Loucy (cell line): Measurements from ENCODE around the gene CACNA1C.

Source experiments
- EZH2phosphoT487 ChIP-seq: fragments of 200-600 bp; IDR thresholded peaks from 2 replicates; pipeline ENCODE4 v1.6.1; 2018; ENCODE audit warnings: antibody characterized with exemption, mild to moderate bottlenecking, moderate library complexity, borderline replicate concordance
- TF ChIP-seq, protein P1 (sequence below): fragments of 200-600 bp; sonication (generic); conservative IDR thresholded peaks from 2 replicates; pipeline ENCODE4 v1.5.1; 2014; ENCODE audit warnings: mild to moderate bottlenecking, antibody characterized with exemption, low read length

DNA sequence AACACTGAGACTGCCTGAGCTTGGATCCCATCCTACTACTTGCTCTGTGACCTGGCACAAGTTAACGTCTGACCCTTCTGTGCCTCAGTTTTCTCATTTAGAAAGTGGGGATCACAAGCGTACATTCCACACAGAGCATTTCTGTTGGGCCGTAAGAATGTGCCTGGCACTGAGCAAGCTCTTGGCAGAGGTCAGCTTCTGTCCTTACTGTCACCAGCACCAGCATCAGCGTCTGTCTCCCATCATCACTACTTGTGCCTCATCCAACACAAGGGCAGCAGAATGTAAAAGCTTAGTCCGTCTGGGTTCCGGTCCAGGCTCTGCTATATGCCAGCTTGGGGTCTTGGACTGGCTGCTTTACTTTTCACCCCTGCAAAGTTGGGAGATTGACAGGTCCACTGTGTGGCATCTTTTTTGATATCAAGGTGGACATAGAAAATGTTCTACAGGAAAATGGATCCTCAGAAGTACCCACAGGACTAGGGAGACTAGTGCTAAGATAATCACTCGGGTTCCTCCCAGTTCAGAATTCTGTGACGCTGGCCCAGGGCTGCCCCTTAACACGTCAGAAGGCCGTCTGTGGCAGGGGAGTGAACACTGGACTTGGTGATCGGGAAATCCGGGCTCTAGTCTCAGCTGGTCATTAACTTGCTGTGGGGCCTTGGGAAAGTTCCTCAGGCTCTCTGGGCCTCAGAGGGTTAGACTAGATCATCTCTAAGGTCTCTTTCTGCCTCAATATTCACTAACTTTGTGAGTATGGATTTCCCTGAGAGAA, 65.9 kb downstream of the CACNA1C start:
- TF ChIP-seq, protein P1, sequence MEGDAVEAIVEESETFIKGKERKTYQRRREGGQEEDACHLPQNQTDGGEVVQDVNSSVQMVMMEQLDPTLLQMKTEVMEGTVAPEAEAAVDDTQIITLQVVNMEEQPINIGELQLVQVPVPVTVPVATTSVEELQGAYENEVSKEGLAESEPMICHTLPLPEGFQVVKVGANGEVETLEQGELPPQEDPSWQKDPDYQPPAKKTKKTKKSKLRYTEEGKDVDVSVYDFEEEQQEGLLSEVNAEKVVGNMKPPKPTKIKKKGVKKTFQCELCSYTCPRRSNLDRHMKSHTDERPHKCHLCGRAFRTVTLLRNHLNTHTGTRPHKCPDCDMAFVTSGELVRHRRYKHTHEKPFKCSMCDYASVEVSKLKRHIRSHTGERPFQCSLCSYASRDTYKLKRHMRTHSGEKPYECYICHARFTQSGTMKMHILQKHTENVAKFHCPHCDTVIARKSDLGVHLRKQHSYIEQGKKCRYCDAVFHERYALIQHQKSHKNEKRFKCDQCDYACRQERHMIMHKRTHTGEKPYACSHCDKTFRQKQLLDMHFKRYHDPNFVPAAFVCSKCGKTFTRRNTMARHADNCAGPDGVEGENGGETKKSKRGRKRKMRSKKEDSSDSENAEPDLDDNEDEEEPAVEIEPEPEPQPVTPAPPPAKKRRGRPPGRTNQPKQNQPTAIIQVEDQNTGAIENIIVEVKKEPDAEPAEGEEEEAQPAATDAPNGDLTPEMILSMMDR, result no peak
- no peak for TF ChIP-seq EZH2phosphoT487
